Activated CD8-positive, alpha-beta memory T cell treated with anti-CD3 and anti-CD28 coated beads for 24 hours (primary cell): ENCODE results near the gene SLC22A14.
"Not testable (repeated sequence)": the region's sequence is repeated elsewhere in the genome, so short reads cannot be mapped to it uniquely, and the experiment has no call there.

Source experiments
- DNase-seq: peaks from one replicate; pipeline ENCODE4 v3.0.0-alpha.2; 2020

The SLC22A14 gene, protein sequence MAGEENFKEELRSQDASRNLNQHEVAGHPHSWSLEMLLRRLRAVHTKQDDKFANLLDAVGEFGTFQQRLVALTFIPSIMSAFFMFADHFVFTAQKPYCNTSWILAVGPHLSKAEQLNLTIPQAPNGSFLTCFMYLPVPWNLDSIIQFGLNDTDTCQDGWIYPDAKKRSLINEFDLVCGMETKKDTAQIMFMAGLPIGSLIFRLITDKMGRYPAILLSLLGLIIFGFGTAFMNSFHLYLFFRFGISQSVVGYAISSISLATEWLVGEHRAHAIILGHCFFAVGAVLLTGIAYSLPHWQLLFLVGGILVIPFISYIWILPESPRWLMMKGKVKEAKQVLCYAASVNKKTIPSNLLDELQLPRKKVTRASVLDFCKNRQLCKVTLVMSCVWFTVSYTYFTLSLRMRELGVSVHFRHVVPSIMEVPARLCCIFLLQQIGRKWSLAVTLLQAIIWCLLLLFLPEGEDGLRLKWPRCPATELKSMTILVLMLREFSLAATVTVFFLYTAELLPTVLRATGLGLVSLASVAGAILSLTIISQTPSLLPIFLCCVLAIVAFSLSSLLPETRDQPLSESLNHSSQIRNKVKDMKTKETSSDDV

GRCh38 chr3:38281895-38282686 is at the start of gene SLC22A14:
TSS of gene SLC22A14 (plus strand) at chr3:38282294. CDS start at chr3:38306027, 23,733 bp downstream.
- DNase-seq = no peak

DNA sequence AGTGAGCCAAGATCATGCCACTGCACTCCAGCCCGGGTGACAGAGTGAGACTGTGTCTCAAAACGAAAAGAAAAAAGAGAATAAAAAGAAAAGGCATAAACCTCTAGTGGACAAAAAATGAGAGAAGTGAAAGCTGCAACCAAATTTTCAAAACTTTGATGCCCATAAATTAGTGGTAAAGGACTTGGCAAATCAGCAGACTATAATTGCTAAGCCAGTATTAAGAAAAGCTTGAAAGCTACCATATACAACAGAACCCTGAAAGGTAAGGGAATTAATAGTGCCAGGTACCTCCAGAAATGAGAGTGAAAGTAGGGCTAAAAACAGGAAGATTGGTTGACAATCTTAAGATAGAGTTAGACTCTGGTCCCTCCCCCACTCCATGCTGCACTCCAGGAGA is 49.4 kb upstream of the SLC22A14 start:
- DNase-seq = no peak

- no peak for DNase-seq
These were observed 46.6 kb upstream of the SLC22A14 start for GRCh38 chr3:38235466-38235865.

DNA sequence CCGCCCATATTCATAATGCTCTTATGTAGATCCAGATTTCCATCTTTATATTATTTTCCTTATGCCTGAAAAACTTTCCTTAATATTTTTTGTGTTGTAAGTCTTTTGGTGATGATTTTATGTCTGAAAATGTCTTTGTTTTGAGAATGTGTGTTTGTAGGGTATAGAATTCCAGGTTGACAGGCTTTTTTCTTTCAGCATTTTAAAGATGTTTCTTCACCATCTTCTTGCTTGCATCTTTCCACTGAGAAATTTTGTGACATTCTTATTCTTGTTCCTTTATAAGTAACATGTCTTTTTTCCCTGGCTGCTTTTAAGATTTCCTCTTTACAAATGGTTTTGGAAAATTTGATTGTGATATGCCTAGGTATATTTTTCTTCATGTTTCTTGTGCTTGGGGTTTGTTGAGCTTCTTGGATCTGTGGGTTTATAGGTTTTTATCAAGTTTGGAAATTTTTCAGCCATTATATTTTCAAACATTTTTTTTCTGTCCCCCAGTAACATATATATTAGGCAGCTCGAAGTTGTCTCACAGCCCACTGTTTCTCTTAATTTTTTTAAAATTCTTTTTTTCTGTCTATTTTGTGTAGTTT is 43.6 kb upstream of the SLC22A14 start:
- DNase-seq = no peak

DNA sequence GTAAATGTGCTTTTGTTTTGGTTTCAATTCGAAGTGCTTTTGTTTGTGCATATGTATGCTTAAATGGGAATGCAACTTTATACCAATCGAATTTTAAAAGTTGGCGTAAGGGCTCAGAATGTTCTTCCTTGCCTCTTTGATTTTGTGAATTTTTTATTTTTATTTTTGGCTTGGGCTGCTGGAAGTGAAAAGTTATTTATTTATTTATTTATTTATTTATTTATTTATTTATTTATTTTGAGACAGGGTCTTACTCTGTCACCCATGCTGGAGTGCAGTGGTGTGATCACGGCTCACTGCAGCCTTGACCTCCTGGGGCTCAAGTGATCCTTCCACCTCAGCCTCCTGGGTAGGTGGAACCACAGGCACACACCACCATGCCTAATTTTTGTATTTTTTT is 39.3 kb upstream of the SLC22A14 start:
- DNase-seq = not testable (repeated sequence)

DNA sequence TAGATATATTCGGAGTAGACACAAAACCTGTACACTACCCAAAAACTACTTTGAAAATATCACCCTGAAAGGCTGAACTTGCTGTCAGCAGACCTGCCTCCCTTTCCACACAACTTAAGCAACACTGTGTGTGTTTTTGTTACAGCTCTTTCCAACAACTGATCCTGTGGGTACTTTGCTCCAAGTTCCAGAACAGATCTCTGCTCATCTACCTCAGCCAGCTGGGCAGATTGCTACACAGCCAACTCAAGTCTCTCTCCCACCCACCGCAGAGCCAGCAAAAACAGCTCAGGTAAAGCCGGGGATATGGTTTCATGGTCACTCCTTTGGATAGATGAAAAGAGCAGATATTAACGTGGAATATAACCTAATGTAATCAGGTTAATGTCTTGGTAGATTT is 36.2 kb upstream of the SLC22A14 start:
- no peak for DNase-seq

GRCh38 chr3:38247366-38248035 is 34.6 kb upstream of the SLC22A14 start:
- no peak for DNase-seq

DNA sequence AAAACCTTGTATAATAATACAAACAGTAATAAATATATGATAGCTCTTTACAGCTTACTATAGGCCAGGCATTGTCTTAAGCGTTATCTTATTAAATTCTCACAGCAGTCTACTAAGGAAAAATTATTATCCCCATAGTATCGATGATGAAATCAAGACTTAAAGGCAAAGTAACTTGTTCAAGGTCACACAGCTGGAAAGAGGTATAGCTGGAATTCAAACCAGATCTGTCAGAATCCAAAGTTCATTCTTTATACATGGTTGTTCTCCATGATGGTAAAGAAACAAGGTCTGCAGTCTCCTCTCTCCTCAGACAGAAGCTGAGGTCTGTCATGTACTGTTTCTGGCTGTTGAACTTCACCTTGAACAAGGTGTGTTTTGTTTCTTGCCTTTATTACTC is 31.9 kb upstream of the SLC22A14 start:
- no peak for DNase-seq

GRCh38 chr3:38251197-38251596 is 30.9 kb upstream of the SLC22A14 start:
- DNase-seq = no peak

- DNase-seq = no peak
These were observed 28.4 kb upstream of the SLC22A14 start for GRCh38 chr3:38253704-38254103.

GRCh38 chr3:38254872-38255271 is 27.2 kb upstream of the SLC22A14 start:
- no peak for DNase-seq

DNA sequence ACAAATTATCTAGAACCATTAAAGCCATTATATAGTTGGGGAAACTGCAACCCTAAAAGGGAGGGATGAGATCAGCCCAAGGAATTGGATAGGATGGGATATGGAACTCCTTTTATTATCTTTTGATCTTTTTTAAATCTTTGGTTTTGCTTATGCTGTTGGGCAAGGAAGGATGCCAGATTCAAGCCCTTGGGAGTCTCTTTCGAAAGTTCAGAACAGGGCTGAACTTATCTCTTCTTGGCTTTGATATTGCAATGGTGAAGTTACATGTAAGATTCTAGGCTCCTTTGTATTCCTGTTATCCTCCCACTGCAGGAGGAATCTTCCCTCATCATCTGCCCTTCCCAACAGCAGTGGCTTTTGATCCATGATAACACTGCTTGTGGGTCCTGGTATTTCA is 26.5 kb upstream of the SLC22A14 start:
- no peak for DNase-seq

- no peak for DNase-seq
These were observed 24.5 kb upstream of the SLC22A14 start for GRCh38 chr3:38257583-38257982.

GRCh38 chr3:38260474-38260873 is 21.6 kb upstream of the SLC22A14 start:
- DNase-seq = no peak

DNA sequence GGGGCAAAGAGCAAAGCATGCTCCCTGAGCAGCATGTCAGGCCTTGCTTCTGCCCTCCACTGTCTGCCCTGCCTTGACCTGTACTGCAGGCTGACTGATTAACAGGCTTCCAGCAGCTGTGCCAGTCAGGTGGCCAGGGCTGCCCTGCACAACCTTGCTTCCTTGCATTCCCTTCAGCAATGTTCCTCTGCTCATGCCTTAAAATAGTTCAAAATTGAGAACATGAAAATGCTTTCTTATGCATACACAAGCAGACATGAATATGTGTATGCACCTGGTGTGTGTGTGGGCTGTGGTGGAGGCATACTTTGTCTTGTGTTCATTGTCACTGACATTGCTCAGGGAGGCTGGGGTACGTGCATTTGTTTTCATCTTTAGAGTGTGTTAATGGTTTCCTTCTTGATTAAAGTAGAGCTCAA is 17.7 kb upstream of the SLC22A14 start:
- DNase-seq = no peak

- DNase-seq = no peak
These were observed 17.3 kb upstream of the SLC22A14 start for GRCh38 chr3:38264779-38265178.

DNA sequence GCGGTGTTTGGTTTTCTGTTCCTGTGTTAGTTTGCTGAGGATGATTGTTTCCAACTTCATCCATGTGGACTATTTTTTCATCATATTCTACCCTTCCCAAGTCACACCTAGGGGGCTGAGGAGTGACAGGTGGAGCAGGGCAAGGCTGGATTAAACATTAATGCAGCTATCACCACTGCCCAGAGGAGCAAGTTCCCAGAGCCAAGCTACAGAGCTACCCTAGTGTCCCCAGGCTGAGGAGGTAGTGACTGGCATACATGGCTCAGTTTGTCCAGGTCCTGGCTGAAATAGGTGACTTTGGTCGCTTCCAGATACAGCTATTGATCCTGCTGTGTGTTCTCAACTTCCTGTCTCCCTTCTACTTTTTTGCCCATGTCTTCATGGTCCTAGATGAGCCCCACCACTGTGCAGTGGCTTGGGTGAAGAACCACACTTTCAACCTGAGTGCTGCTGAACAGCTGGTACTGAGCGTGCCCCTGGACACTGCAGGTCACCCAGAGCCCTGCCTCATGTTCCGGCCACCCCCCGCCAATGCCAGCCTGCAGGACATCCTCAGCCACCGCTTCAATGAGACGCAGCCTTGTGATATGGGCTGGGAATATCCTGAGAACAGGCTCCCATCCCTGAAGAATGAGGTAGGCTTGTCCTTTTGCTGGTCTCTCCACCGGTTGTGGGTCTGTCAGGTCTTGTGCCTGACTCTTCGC is 16.3 kb upstream of the SLC22A14 start, which contains the start of gene SLC22A13:
TSS of gene SLC22A13 (plus strand) at position 209 of the 704 bp plus-strand sequence. CDS start at position 258, 49 bp downstream.
- DNase-seq = no peak

DNA sequence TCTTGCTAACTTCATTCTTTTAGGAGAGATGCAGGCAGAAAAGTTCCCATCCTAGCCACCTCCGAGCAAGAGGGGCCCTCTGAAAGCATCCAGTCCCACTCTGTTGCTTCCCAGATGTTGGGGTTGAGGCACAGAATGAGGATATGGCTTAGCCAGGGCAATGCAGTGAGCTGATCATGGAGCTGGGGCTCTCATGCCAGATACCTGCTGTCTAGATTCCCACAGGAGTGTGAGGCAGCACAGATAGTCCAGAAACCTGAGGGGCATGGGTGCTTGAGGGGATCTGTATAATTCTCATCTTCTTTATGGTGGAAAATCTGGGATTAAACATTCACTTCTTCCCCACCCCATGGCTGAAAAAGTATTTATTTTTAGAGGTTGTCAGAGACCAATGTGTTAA is 15.3 kb upstream of the SLC22A14 start:
- no peak for DNase-seq

DNA sequence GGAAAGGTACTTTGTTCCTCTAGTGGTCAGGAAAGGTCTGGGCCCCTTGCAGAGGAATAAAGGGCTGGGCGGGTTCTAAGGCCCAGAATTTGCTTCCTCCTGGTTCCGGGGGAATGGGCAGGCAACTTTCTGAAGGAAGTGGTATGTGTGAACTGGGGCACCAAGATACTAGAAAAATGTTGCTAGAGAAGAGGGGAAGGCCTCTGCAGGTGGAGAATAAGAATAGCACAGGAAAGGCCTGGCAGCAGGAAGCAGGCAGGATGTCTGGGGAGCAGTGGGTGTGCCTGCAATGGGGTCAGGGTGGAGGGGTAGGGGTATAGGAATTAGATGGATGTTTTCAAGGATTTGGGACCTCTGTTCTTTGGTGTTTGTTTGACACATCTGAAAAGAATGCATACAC is 14.4 kb upstream of the SLC22A14 start:
- no peak for DNase-seq

GRCh38 chr3:38268087-38268486 is 14.0 kb upstream of the SLC22A14 start:
- DNase-seq = no peak

- no peak for DNase-seq
These were observed 13.6 kb upstream of the SLC22A14 start for GRCh38 chr3:38268522-38268921.

GRCh38 chr3:38270606-38271005 is 11.5 kb upstream of the SLC22A14 start:
- DNase-seq = no peak
